ENCODE measurements around the gene ABL1. TPM values are rescaled to one million over a fixed set of nuclear protein-coding genes. Genes with fewer than 3 reads are reported as not detected.

ABL1 gene
- polyA plus RNA-seq, 1 donor, result 72.6 TPM

GRCh38 chr9:130888146-130888885 is 53.3 kb downstream of the ABL1 start:
- DNase-seq, result no peak

- DNase-seq, result no peak
Observed at GRCh38 chr9:130890124-130890523, 55.1 kb downstream of the ABL1 start.

- DNase-seq, result no peak
Observed at GRCh38 chr9:130890870-130891687, 56.0 kb downstream of the ABL1 start.

GRCh38 chr9:130891688-130892476 is 56.8 kb downstream of the ABL1 start:
- no peak for DNase-seq

GRCh38 chr9:130892477-130893304 is 57.6 kb downstream of the ABL1 start:
- DNase-seq, result no peak

GRCh38 chr9:130893341-130894101 is 58.5 kb downstream of the ABL1 start:
- no peak for DNase-seq

- no peak for DNase-seq
Observed at GRCh38 chr9:130894546-130894945, 59.5 kb downstream of the ABL1 start.

- DNase-seq, result no peak
Observed at GRCh38 chr9:130895038-130895437, 60.0 kb downstream of the ABL1 start.

GRCh38 chr9:130895481-130896232 is 60.6 kb downstream of the ABL1 start:
- DNase-seq, result no peak

GRCh38 chr9:130896233-130897014 is 61.4 kb downstream of the ABL1 start, which contains the start of gene QRFP:
TSS of gene QRFP (minus strand) at chr9:130896812. CDS start at chr9:130893838, 2,974 bp downstream.
- DNase-seq, result no peak

GRCh38 chr9:130897105-130897751 is 62.2 kb downstream of the ABL1 start:
- no peak for DNase-seq

GRCh38 chr9:130897848-130898551 is 62.9 kb downstream of the ABL1 start:
- no peak for DNase-seq

GRCh38 chr9:130898552-130898852 is 63.4 kb downstream of the ABL1 start:
- no peak for DNase-seq

GRCh38 chr9:130899051-130899748 is 64.1 kb downstream of the ABL1 start:
- no peak for DNase-seq

GRCh38 chr9:130900701-130901497 is 65.8 kb downstream of the ABL1 start:
- DNase-seq, result no peak

- no peak for DNase-seq
Observed at GRCh38 chr9:130901498-130902203, 66.6 kb downstream of the ABL1 start.
